Right lung (tissue), 5 donors: ENCODE results near the gene MT1G. TPM values are rescaled to one million over a fixed set of nuclear protein-coding genes. Genes with fewer than 3 reads are reported as not detected.
"Not testable (repeated sequence)": the region's sequence is repeated elsewhere in the genome, so short reads cannot be mapped to it uniquely, and the experiment has no call there.

Experiments
- DNase-seq, 2 donors: peaks; one replicate each; pipeline ENCODE4 v3.0.0-alpha.2; 2013
- polyA plus RNA-seq, 5 donors: library from polyadenylated mRNA; unstranded; fragments of 120-200 nt; gene quantifications; one replicate each; pipeline versions ENCODE4 v1.2.1 to v1.2.3, GENCODE V29; 2013; ENCODE audit warnings: inconsistent platforms in 1 of 5, low replicate concordance in 1 of 5; ENCODE audit not compliant: insufficient read length in 5 of 5, insufficient read depth in 1 of 5

The MT1G gene
- polyA plus RNA-seq, 5 donors, result 0.41 to 37.0 (median 2.0) TPM; not detected in 1

DNA sequence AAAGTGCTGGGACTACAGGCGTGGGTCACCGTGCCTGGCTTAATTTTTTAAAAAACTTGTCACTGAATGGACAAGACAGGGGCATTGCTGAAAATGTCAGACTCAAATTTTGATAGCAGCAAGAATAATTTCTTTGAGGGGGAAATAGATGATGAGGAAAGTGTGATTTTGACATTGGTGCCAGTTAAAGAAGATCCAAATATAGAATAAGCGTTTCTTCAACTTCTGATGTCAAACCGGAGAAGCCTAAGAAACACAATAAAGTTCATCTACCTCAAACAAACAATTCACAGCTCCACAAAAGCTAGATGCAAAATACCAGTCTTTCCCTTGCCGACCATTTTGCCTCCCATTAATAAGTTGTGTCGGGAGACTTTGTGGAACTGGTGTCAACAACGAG lies 18.9 kb upstream of the MT1G start:
- no peak for DNase-seq

DNA sequence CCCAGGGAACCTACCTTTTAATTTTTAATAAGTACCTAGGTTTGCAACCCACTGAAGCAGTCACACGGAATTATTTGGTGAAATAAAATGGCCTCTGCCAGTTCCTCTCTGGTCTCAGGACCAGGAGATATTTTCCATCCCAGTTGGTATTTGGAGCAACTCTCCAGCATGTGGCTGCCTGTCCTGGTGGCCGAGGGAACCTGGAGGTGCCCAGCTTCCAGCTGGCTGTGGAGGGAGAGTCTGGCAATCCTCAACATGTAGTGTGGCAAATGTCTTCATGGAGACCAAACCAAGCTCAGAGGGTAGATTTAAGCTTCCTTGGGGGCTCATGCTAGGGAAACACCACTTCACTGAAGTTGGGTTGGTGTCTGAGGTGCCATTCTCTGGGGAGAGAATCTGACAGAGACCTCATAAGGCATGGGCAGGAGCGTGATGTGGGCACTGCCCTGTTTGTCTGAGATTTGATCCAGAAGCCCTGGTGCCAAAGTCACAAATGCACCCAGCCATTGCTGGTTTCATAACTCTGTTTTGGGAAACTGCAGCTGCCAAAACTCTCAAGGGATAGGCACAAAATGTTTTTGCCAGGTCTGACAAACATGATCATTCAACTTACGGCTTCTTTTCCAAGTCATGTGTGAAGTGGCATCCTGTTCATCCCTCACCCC lies 17.2 kb upstream of the MT1G start:
- no peak for DNase-seq

DNA sequence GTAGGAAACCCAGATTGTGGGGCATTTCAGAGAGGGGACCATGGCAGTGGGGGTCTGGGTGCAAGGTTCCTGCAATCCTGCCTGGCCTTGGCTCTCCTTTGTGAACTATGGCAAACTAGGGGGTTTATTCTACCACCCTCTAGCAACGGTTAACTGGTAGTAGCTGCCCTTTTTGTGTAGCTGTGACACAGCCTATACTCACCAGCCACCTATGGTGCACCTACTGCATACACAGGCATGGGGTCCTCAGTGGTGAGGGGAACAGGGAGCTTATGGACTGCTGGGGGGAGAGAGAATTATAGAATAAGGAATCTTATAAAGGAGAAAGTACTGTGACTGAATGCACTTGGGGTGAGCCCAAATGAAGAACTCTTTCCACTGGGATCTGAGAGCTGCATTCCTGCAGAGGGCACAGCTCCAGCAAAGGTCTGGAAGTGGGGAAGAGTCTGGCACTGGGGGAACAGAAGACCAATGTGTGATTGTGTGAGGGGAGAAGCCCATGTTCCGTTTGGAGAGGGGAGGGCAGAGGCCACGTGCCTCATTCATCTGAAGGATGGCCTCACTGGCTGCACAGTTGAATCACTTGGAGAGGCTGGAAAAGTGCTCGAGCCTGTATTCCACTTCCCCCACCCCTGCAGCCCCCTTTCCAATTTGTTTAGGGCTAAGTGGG lies 16.5 kb upstream of the MT1G start:
- no peak for DNase-seq

DNA sequence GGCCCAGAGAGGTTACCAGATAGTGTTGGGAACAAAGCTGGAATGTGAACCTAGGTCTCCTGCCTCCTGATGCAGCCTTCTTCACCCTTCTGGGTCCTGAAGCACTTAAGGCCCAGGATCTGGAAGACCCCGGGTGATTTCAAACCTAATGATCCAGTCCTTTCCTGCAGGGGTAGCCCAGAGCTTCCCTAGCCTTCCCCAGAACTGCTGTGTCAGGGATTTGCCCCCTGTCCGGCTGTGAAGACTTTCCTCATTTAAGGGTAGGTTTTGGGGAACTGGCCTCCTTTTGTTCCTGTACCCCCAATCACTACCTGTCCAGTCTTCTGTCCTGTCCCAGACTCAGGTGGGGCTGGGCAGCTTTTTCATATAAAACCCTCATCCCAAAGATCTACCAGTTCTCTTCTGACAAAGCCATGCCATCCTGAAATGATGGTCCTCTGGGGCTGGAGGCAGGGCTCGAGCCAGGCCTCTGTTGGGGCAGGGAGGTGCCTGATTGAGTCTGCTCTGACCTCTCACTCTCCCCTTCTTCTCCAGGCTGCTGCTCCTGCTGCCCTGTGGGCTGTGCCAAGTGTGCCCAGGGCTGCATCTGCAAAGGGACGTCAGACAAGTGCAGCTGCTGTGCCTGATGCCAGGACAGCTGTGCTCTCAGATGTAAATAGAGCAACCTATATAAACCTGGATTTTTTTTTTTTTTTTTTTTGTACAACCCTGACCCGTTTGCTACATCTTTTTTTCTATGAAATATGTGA lies 15.7 kb upstream of the MT1G start:
- no peak for DNase-seq

DNA sequence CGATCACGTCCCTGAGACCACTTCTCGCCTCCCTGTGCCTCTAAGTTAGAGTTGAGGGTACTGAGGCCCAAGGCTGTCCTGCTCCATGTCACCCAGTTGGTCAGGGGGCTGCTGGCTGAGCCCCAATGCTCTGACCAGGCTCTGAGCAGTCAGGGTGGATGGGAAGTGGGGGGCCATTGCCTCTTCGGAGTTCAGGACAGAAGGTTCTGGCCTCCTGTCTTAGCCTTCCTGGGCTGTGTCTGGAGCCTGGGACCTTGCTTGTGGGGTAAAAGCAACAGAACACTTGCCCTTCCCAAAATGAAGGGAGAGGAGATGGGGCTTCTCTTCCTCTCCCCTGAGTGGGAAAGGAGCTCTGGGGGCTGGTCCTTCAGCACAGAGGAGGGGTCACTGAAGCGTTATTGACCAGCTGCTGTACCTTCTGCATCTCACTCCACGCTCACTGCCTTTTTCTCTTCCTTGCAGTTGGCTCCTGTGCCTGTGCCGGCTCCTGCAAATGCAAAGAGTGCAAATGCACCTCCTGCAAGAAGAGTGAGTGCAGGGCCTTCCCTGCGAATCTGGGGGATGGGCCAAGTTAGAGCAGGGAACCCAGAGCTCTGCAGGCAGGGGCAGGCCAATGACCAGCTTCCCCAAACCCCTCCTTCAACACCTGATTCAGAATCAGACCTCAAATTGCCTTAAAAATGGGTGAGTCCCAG lies 15.0 kb upstream of the MT1G start:
- no peak for DNase-seq

DNA sequence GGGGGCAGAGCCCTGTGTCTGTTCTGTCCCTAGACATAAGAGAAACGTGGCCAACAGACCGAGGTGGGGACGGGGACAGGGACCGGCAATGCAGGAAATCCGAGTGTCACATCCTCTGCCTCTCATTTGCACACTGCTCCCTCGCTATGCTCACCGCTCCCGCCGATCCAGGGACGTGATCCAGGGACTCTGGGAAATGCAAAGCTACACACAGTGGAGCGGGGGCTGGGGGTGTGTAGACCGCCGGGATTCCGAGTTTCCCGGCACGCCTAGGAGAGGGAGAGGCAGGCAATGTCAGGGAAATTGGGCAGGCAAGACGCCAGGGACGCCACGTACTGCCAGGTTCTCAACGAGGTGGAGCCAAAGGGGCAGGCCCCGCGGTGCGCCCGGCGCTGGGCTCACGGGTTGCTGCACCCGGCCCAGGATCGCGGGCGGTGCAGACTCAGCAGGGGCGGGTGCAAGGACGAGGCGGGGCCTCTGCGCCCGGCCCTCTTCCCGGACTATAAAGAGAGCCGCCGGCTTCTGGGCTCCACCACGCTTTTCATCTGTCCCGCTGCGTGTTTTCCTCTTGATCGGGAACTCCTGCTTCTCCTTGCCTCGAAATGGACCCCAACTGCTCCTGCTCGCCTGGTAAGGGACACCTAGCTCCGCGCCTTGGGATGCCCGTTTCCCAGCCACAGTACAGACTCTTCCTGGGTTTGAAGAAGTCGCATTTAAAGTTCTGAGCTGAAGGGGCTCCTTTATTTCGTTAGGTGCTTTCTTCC lies 14.3 kb upstream of the MT1G start, which contains the start of gene MT1X:
TSS of gene MT1X (plus strand) at position 532 of the 764 bp plus-strand sequence. CDS start at position 603, 71 bp downstream.
- peak; percentile 83 to 85 for DNase-seq

DNA sequence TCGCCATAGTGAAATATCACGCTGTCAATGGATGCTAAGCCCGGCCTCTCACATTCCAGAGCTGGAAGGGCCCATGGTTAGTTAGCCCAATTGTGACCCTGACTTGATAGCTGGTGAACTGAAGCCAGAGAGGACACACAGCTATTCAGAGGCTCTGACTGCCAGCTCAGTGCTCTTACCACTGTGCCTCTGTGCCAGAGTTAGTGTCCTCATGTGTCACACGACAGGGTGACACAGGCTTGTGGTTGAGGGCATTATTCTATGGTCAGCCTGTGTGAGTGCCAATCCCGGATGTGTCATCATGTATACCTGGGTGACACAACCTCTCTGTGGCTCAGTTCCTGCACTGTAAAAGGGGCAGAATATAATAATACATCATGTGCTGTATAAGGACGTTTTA lies 12.0 kb upstream of the MT1G start:
- no peak for DNase-seq

DNA sequence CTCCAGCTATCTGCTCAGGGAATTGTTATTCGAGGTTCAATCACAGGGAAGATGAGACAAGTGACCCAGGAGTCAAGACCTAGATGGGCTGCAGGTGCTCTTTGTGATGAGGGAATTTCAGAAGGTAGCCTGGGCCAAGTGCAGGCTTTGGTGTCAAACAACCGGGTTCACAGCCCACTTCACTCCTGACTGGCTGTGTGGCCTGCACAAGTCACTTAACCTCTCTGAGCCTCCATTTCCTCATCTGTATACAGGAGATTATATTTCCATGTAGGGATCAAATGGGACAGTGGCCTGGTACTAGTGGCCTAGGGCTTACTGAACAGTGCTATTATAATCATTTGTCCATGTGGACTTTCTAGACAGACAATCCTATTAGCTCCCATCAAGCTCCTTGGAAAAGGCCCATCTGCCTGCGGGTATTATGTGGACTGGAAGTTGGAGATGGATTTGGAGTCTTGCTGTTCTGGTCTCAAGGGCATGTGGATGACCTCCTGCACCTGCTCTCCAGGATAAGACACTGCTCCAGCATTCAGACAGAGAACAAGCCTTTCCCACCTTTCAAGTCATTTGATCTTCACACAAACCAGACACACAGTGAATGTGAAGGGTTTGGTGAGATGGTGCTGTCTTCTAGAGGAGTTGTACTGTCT lies 11.3 kb upstream of the MT1G start:
- no peak for DNase-seq

DNA sequence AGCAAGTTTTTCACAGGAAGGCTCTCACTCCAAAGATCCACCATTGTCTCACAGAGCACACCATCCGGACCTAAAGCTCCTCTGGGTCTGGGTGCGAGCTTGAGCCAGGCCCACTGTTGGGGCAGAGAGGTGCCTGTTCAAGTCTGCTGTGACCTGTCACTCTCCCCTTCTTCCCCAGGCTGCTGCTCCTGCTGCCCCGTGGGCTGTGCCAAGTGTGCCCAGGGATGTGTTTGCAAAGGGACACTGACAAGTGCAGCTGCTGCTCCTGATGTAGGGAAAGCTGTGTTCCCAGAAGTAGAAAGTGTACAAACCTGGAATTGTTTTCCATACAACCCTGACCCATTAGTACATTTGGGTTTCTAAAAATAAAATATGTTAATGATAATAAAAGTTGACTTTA lies 9.6 kb upstream of the MT1G start:
- DNase-seq, result no peak

DNA sequence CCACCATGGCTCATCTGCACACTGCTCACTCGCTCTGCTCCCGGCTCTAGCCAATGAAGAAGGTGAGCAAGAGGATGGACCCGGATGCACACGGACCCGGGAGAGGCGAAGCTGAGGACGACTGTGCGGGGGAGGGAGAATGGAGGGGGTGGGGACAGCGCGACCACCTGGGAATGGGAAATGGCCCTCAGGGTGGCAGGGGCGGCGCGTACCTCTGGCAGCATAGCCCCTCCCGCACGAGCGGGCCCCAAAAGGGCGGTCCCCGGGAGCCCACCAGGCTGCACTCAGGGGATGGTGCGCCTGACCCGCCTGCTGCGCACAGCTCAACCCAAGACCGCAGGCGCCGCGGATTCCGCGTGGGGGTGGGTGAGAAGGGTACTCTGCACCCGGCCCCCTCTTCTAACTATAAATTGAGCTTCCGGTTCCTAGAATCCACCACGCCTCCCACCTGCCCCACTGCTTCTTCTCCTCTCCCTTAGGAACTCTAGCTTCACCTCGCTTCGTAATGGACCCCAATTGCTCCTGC lies 7.9 kb upstream of the MT1G start:
- DNase-seq, result no peak

DNA sequence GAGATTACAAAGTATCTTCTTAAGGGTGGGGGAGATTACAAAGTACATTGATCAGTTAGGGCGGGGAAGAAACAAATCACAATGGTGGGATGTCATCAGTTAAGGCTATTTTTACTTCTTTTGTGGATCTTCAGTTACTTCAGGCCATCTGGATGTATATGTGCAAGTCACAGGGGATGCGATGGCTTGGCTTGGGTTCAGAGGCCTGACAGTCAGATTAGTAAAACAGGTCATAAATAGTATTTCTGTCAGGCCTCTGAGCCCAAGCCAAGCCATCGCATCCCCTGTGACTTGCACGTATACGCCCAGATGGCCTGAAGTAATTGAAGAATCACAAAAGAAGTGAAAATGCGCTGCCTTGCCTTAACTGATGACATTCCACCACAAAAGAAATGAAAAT lies 6.7 kb upstream of the MT1G start:
- not testable (repeated sequence) for DNase-seq

DNA sequence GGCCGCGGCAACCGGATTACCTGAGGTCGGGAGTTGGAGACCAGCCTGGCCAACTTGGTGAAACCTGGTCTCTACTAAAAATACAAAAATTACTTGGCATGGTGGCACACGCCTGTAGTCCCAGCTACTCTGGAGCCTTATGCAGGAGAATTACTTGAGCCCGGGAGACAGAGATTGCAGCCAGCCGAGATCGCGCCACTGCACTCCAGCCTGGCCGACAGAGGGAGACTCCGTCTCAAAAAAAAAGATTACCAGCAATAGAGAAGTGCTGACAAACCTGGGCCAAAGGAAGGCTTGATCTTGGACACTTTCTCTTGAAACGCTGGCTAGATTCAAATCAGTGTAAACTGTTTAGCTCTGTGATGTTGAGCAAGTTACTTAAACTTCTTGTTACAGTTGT lies 6.1 kb upstream of the MT1G start:
- no peak for DNase-seq

DNA sequence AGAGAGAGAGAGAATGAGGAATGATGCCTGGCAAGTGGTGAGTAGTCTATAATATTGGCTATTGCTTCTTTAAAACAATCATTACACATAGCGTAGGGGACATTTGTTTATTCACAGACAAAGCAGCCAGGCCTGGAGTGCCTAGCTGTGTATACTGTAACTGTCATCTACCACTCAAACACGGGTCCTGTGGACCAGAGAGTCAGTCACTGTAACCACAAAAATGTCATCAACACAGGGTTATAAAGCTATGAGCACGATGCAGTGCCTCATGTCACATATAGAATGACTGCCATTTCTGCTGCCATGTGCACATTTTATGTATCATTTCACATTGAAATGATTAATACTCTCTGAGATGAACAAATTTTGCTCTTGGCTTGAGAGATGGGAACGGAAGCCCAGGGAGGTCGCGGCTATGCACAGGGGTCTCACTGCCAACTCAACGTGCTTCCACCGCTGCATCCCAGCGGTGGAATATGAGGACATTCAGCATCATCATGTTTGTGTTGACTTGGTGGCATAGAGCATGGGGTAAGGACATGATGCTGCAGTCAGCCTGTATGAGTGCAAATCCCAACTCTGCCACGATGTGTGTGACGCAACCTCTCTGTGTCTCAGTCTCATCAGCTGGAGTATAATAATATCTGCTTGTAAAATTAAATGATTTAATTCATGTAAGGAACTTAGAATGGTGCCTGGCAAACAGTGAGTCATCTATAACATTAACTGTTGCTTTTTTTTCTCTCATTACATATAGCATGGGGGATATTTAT lies 5.1 kb upstream of the MT1G start:
- DNase-seq, result no peak

DNA sequence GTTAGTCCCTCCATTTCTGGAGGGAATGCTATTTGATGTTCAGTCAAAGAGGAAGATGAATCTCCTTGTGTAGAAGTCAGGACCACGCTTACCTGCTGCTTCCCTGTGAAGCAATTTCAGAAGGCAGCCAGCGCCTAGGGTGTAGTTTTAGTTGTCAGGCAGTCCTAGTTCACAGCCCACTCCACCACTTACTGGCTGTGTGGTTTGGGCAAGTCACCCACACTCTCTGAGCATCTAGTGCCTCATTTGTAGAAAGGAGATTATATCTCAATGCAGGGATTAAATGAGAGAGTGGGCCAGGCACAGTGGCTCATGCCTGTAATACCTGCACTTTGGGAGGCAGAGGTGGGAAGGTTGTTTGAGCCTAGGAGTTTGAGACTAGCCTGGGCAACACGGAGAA lies 4.3 kb upstream of the MT1G start:
- DNase-seq, result not testable (repeated sequence)

DNA sequence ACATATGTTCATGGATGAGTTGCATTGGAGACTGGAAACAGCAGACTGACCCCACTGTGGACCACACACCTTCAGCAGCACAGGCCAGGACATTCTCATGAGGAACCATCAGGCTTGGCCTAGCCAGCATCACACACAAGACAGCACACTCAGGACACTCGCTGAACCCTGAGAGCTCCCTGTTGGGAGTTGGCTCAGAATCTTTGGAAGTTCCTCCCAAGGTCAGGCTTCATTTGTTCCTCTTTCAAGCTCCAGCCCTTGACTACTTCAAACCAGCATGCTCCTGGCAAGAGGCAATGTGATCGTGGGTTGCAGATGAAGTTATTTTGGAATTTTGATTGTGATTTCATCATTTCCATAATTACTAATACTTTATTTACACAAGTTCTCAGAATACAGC lies 3.8 kb upstream of the MT1G start:
- DNase-seq, result not testable (repeated sequence)

DNA sequence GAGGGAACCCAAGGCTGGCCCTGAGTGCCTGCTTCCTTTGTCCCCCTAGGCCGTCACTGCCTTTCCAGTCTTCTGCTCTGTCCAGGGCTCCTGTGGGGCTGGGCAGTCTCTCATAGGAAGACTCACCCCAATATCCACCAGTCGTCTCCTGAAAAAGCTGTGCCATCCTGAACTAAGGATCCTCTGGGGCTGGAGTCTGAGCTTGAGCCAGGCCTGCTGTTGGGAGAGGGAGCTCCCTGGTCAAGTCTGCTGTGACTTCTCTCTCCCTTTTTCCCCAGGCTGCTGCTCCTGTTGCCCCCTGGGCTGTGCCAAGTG lies 2.7 kb upstream of the MT1G start:
- DNase-seq, result no peak

DNA sequence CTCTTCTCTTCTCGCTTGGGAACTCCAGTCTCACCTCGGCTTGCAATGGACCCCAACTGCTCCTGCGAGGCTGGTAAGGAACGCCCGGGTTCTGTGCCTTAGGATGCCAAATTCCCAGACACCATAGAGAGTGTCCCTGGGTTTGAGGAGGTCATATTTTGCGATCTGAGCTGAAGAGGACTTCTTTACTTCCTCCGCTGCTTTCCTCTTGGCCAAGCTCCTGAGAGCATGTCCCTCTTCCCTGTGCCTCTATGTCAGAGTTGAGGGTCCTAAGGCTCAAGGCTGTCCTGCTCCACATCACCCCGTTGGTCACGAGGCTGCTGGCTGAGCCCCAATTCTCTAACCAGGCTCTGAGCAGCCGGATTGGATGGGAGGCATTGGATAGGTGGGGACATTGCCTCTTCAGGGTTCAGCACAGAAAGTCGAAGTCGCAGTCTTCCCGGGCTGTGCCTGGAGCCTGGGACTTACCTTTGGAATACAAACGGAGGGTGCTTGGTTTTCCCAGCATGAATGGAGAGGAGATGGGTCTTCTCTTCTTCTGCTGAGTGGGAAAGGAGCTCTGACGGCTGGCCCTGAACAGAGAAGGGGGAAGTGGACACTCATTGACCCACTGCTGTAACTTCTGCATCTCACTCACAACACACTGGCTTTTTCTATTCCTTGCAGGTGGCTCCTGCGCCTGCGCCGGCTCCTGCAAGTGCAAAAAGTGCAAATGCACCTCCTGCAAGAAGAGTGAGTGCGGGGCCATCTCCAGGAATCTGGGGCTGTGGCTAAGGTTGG lies 2.2 kb upstream of the MT1G start:
- DNase-seq, result no peak

DNA sequence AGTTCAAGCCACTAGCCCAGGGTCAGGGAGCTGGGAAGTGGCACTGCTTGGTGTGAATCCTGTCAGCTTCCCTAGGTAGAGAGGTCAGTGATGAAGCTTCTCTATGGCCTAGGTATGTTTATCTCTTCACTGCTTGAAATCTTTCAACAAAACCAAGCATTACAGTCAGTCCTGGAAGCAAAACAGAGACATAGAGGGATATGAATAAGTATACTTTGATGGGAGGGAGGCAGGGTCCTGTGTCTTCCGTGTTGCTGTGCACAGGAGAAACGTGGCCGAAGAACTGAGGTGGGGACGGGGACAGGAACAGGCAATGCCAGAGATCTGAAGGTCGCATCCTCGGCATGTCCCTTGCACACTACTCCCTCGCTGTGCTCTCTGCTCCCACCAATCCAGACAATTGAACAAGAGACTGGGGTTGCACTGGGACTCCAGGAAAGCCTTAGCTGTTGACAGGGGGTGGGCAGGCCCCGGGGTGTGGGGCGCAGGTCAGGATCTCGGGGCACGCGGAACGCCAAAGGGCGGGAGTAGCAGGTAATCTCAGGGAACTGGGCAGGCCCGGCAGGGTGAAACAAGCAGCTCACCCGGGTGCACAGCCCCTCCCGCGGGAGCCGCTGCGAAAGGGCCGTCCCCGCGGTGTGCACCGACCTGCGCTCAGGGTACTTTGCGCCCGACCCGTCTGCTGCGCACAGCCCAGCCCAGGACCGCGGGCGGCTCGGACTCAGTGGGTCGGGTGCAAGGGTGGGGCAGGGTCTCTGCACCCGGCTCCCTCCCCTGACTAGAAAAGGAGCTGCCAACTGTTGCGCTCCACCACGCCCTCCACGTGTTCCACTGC lies 1.4 kb upstream of the MT1G start, which contains the start of gene MT1H:
TSS of gene MT1H (plus strand) at position 810 of the 835 bp plus-strand sequence. CDS start 71 bp downstream, outside the sequence.
- no peak for DNase-seq
